HEK293 (cell line): ENCODE data around the gene ISG20L2.

Experiments
- CTCF ChIA-PET: fragments of 350-600 bp; formaldehyde crosslinking; extraction: SDS; loops from one replicate; lab custom pipeline; 2021; ENCODE audit warnings: antibody characterized with exemption; lab: Yijun Ruan, JAX
- POLR2A ChIA-PET: fragments of 300-600 bp; formaldehyde crosslinking; extraction: SDS; loops from one replicate; lab custom pipeline; 2020; ENCODE audit warnings: antibody characterized with exemption, inconsistent platforms; lab: Yijun Ruan, JAX
- H3K27ac ChIP-seq: fragments of 200-500 bp; sonication (Bioruptor generic); 2 replicates; pipeline ENCODE4 v1.5.1; 2014; ENCODE audit warnings: low read depth, low read length, control low read depth, inconsistent platforms; ENCODE audit errors: extremely low read depth
- H3K36me3 ChIP-seq, 2 experiments: fragments of 200-500 bp in 1 of 2; sonication (Bioruptor generic) in 1 of 2; 1 replicate in 1 of 2; 2 replicates in 1 of 2; pipeline ENCODE4 v1.5.1; 2014 to 2017; ENCODE audit warnings: inconsistent platforms in 2 of 2, low read length in 2 of 2; ENCODE audit not compliant: control insufficient read depth in 2 of 2, insufficient read depth in 1 of 2
- H3K4me1 ChIP-seq: fragments of 200-500 bp; sonication (Bioruptor generic); 2 replicates; pipeline ENCODE4 v1.5.1; 2014; ENCODE audit warnings: mild to moderate bottlenecking, low read length, inconsistent platforms; ENCODE audit not compliant: control insufficient read depth, insufficient read depth
- H3K4me3 ChIP-seq: 2 replicates; pipeline ENCODE4 v1.5.1; 2011; ENCODE audit warnings: low read depth, mild to moderate bottlenecking, control low read depth, low read length, moderate library complexity
- H3K9me3 ChIP-seq: fragments of 200-500 bp; sonication (Bioruptor generic); 2 replicates; pipeline ENCODE4 v1.5.1; 2014; ENCODE audit warnings: low read depth, low read length, inconsistent platforms; ENCODE audit not compliant: control insufficient read depth, insufficient read depth
- HIC1 ChIP-seq: fragments of 450-650 bp; formaldehyde crosslinking; IDR thresholded peaks from 2 replicates; pipeline ENCODE4 v1.5.1; 2016; ENCODE audit warnings: missing biosample characterization, missing genetic modification characterization
- IKZF3 ChIP-seq: fragments of 450-650 bp; IDR thresholded peaks from 2 replicates; pipeline ENCODE4 v1.5.0; 2018; ENCODE audit warnings: missing biosample characterization, mild to moderate bottlenecking, missing genetic modification characterization, moderate library complexity
- KLF16 ChIP-seq: fragments of 450-650 bp; formaldehyde crosslinking; IDR thresholded peaks from 2 replicates; pipeline ENCODE4 v1.5.1; 2017; ENCODE audit warnings: missing biosample characterization, missing genetic modification characterization
- MZF1 ChIP-seq: fragments of 450-650 bp; formaldehyde crosslinking; IDR thresholded peaks from 2 replicates; pipeline ENCODE4 v1.5.1; 2017; ENCODE audit warnings: missing biosample characterization, missing genetic modification characterization, borderline replicate concordance
- RBAK ChIP-seq: fragments of 450-650 bp; formaldehyde crosslinking; IDR thresholded peaks from 2 replicates; pipeline ENCODE4 v1.5.1; 2016; ENCODE audit warnings: missing biosample characterization, missing genetic modification characterization
- REST ChIP-seq: fragments of 450-650 bp; formaldehyde crosslinking; IDR thresholded peaks from 2 replicates; pipeline ENCODE4 v1.5.1; 2016; ENCODE audit warnings: missing biosample characterization, missing genetic modification characterization
- SP3 ChIP-seq: fragments of 450-650 bp; formaldehyde crosslinking; IDR thresholded peaks from 2 replicates; pipeline ENCODE4 v1.5.1; 2016; ENCODE audit warnings: missing biosample characterization, missing genetic modification characterization
- ZNF10 ChIP-seq: fragments of 450-650 bp; formaldehyde crosslinking; IDR thresholded peaks from 2 replicates; pipeline ENCODE4 v1.5.1; 2017; ENCODE audit warnings: missing biosample characterization, missing genetic modification characterization
- ZNF133 ChIP-seq: fragments of 450-650 bp; formaldehyde crosslinking; IDR thresholded peaks from 2 replicates; pipeline ENCODE4 v1.5.1; 2016; ENCODE audit warnings: missing biosample characterization, missing genetic modification characterization
- ZNF19 ChIP-seq: fragments of 450-650 bp; formaldehyde crosslinking; IDR thresholded peaks from 2 replicates; pipeline ENCODE4; 2016; ENCODE audit warnings: missing biosample characterization, missing genetic modification characterization, low read depth
- ZNF239 ChIP-seq: fragments of 450-650 bp; formaldehyde crosslinking; IDR thresholded peaks from 2 replicates; pipeline ENCODE4 v1.5.1; 2016; ENCODE audit warnings: missing biosample characterization, missing genetic modification characterization
- ZNF24 ChIP-seq: fragments of 450-650 bp; formaldehyde crosslinking; IDR thresholded peaks from 2 replicates; pipeline ENCODE4 v1.5.1; 2016; ENCODE audit warnings: missing biosample characterization, missing genetic modification characterization
- ZNF302 ChIP-seq: fragments of 450-650 bp; formaldehyde crosslinking; IDR thresholded peaks from 2 replicates; pipeline ENCODE4 v1.5.1; 2016; ENCODE audit warnings: missing biosample characterization, missing genetic modification characterization, low read depth
- ZNF324 ChIP-seq: fragments of 450-650 bp; formaldehyde crosslinking; IDR thresholded peaks from 2 replicates; pipeline ENCODE4 v1.5.1; 2016; ENCODE audit warnings: missing biosample characterization, missing genetic modification characterization
- ZNF350 ChIP-seq: fragments of 450-650 bp; formaldehyde crosslinking; IDR thresholded peaks from 2 replicates; pipeline ENCODE4 v1.5.0; 2017; ENCODE audit warnings: missing biosample characterization, mild to moderate bottlenecking, missing genetic modification characterization
- ZNF362 ChIP-seq: fragments of 450-650 bp; formaldehyde crosslinking; IDR thresholded peaks from 2 replicates; pipeline ENCODE4 v1.5.1; 2016; ENCODE audit warnings: missing biosample characterization, missing genetic modification characterization
- ZNF449 ChIP-seq: fragments of 450-650 bp; formaldehyde crosslinking; IDR thresholded peaks from 2 replicates; pipeline ENCODE4 v1.5.1; 2017; ENCODE audit warnings: missing biosample characterization, mild to moderate bottlenecking, missing genetic modification characterization, moderate library complexity
- ZNF529 ChIP-seq: fragments of 450-650 bp; formaldehyde crosslinking; IDR thresholded peaks from 2 replicates; pipeline ENCODE4 v1.5.1; 2017; ENCODE audit warnings: missing genetic modification characterization, missing biosample characterization; ENCODE audit not compliant: insufficient replicate concordance
- ZNF585B ChIP-seq: fragments of 450-650 bp; formaldehyde crosslinking; IDR thresholded peaks from 2 replicates; pipeline ENCODE4 v1.5.1; 2016; ENCODE audit warnings: missing biosample characterization, missing genetic modification characterization
- ZNF629 ChIP-seq: fragments of 450-650 bp; formaldehyde crosslinking; IDR thresholded peaks from 2 replicates; pipeline ENCODE4 v1.5.1; 2017; ENCODE audit warnings: missing biosample characterization, missing genetic modification characterization
- ZNF747 ChIP-seq: fragments of 450-650 bp; formaldehyde crosslinking; IDR thresholded peaks from 2 replicates; pipeline ENCODE4 v1.5.1; 2016; ENCODE audit warnings: missing biosample characterization, missing genetic modification characterization
- ZNF777 ChIP-seq: fragments of 450-650 bp; formaldehyde crosslinking; IDR thresholded peaks from 2 replicates; pipeline ENCODE4 v1.5.1; 2017; ENCODE audit warnings: missing biosample characterization, missing genetic modification characterization, borderline replicate concordance

The ISG20L2 gene

GRCh38 chr1:156692925-156693847 is 35.4 kb downstream of the ISG20L2 start (continued):
- no peak for TF ChIP-seq ZNF362 (tag by site-specific recombination)
- TF ChIP-seq ZNF239 (tag by site-specific recombination), result no peak
- TF ChIP-seq ZNF747 (tag by site-specific recombination), result no peak
- no peak for TF ChIP-seq ZNF529 (tag by site-specific recombination)
- TF ChIP-seq ZNF133, result no peak
- TF ChIP-seq REST (tag by site-specific recombination), result no peak
- peak; percentile 82 for TF ChIP-seq SP3
- TF ChIP-seq ZNF10 (tag by site-specific recombination), result no peak
- TF ChIP-seq ZNF24, result no peak
- TF ChIP-seq ZNF777 (tag by site-specific recombination), result no peak
- no peak for TF ChIP-seq ZNF19
- TF ChIP-seq KLF16, result no peak
- 0 out of 2 replicates have a peak, but pooled peaks have one; percentile 22 for TF ChIP-seq ZNF629 (tag by site-specific recombination)
- TF ChIP-seq RBAK (tag by site-specific recombination), result no peak
- TF ChIP-seq ZNF585B (tag by site-specific recombination), result no peak
- no peak for TF ChIP-seq ZNF324

- Histone ChIP-seq H3K27ac (no peak overlapping the region), H3K4me3 (no peak overlapping the region), H3K36me3 (no peaks in the 10 kb centered on the region), H3K4me1 (peaks cover 16% of the 10 kb centered on the region), H3K9me3 (no peaks in the 10 kb centered on the region)
- ChIA-PET CTCF (interaction anchor here (0.7 to 21.1 kb wide), 10 partner anchors 14 to 197 kb away, joined by 4 to 579 read pairs (median 149); partner anchors contain the start of genes CRABP2, INSRR, ISG20L2 and METTL25B), POLR2A (interaction anchor here (0.8 to 3.9 kb wide), 4 partner anchors 8 to 36 kb away, joined by 3 to 29 read pairs (median 4); partner anchors contain the start of genes ISG20L2 and METTL25B)
- TF ChIP-seq IKZF3, result 0 out of 2 replicates have a peak, but pooled peaks have one; percentile 10
- TF ChIP-seq ZNF449, result no peak
- TF ChIP-seq MZF1 (tag by site-specific recombination), result no peak
- no peak for TF ChIP-seq ZNF350 (tag by site-specific recombination)
- TF ChIP-seq ZNF302 (tag by site-specific recombination), result no peak
- TF ChIP-seq HIC1 (tag by site-specific recombination), result peak; percentile 61
These were observed 36.1 kb downstream of the ISG20L2 start for GRCh38 chr1:156692441-156692924.
